CD4-positive, alpha-beta memory T cell (primary cell): Measurements from ENCODE around the gene RBKS. TPM values are rescaled to one million over a fixed set of nuclear protein-coding genes. Genes with fewer than 3 reads are reported as not detected.

Experiments used
- CTCF ChIA-PET: fragments of 350-600 bp; sonication (Branson Sonifier 250); formaldehyde crosslinking; loops from one replicate; lab custom pipeline; 2021; ENCODE audit warnings: inconsistent platforms; ENCODE audit not compliant: partially characterized antibody; lab: Charles Lee
- POLR2A ChIA-PET: fragments of 350-600 bp; sonication (Branson Sonifier 250); formaldehyde crosslinking; loops from one replicate; lab custom pipeline; 2021; ENCODE audit not compliant: partially characterized antibody; lab: Charles Lee
- DNase-seq, 5 donors: peaks; one replicate each; pipeline versions ENCODE4 v3.0.0 to v3.0.0-alpha.2; 2020 to 2022; ENCODE audit warnings: mixed read lengths in 1 of 5
- H3K27ac ChIP-seq: one replicate; pipeline ENCODE4 v1.7.0; 2013; ENCODE audit warnings: low read depth, low read length
- H3K27me3 ChIP-seq: 2 replicates; pipeline ENCODE4 v1.7.0; 2013; ENCODE audit warnings: mild to moderate bottlenecking, low read length, moderate library complexity; ENCODE audit not compliant: insufficient read depth
- H3K36me3 ChIP-seq: 2 replicates; pipeline ENCODE4 v1.7.0; 2013; ENCODE audit warnings: mild to moderate bottlenecking, low read length, moderate library complexity; ENCODE audit not compliant: insufficient read depth
- H3K4me1 ChIP-seq: 2 replicates; pipeline ENCODE4 v1.7.0; 2013; ENCODE audit warnings: mild to moderate bottlenecking, low read length, moderate library complexity; ENCODE audit not compliant: insufficient read depth
- H3K4me3 ChIP-seq, 2 donors: one replicate each; pipeline ENCODE4 v1.7.0; 2013; ENCODE audit warnings: low read length in 2 of 2, mild to moderate bottlenecking in 1 of 2
- H3K9me3 ChIP-seq, 2 donors: one replicate each; pipeline ENCODE4 v1.7.0; 2013; ENCODE audit warnings: low read length in 2 of 2, control low read depth in 1 of 2; ENCODE audit not compliant: control insufficient read depth in 1 of 2
- H3K27ac Mint-ChIP-seq, 7 donors: one replicate each; pipeline ENCODE4 v1.8.0; 2020 to 2021; ENCODE audit warnings: mixed read lengths in 7 of 7, mild to moderate bottlenecking in 6 of 7, inconsistent platforms in 3 of 7, moderate library complexity in 3 of 7
- H3K27me3 Mint-ChIP-seq, 2 donors: one replicate each; pipeline ENCODE4 v1.8.0; 2020 to 2021; ENCODE audit warnings: mixed read lengths in 2 of 2
- H3K36me3 Mint-ChIP-seq, 2 donors: one replicate each; pipeline ENCODE4 v1.8.0; 2020 to 2021; ENCODE audit warnings: mixed read lengths in 2 of 2, inconsistent platforms in 1 of 2, mild to moderate bottlenecking in 1 of 2
- H3K4me1 Mint-ChIP-seq, 4 donors: one replicate each; pipeline ENCODE4 v1.8.0; 2020 to 2021; ENCODE audit warnings: mixed read lengths in 4 of 4, mild to moderate bottlenecking in 1 of 4
- H3K4me3 Mint-ChIP-seq, 8 donors: one replicate each; pipeline ENCODE4 v1.8.0; 2020 to 2021; ENCODE audit warnings: mixed read lengths in 8 of 8, mild to moderate bottlenecking in 7 of 8, moderate library complexity in 6 of 8, inconsistent platforms in 3 of 8
- H3K9me3 Mint-ChIP-seq, 8 donors: one replicate each; pipeline ENCODE4 v1.8.0; 2020 to 2021; ENCODE audit warnings: mixed read lengths in 8 of 8, mild to moderate bottlenecking in 5 of 8, inconsistent platforms in 3 of 8, moderate library complexity in 1 of 8
- intact Hi-C: fragments of 100-400 bp; cut with micrococcal nuclease; formaldehyde crosslinking; loops from one replicate; pipeline ENCODE4 v1.15.1; 2023
- polyA plus RNA-seq, 2 donors: library from polyadenylated mRNA; unstranded; fragments of 300-500 nt; fragmentation: Illumina TruSeq; gene quantifications; one replicate each; pipeline ENCODE4 v1.2.3, GENCODE V29; 2021
- total RNA-seq, 2 experiments: library from RNA; stranded (reverse); gene quantifications; one replicate each; pipeline ENCODE4 v1.2.3, GENCODE V29; 2021

RBKS gene
- total and polyA plus RNA-seq, 4 experiments from 2014 or later = 1.2 to 5.9 (median 2.1) TPM

DNA sequence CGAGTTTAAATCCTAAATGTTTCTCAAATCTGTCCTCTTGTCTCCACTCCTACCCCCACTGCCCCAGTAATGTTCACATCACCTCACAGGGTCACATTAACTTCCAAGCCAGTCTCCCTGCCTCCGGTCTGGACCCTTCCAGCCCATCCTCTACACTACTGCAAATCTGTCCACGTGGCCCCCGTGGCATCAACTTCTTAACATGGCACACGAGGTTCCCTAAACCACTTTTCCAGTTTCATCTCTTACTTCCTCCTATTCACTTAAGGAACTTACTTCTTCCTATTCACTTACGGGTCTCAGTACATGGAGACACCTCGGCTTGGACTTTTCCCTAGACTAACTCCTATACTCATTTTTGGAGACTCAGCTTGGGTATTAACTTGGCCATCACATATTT lies 91.7 kb downstream of the RBKS start:
- no peaks in the 10 kb centered on the region for H3K36me3 ChIP-seq
- H3K4me1 ChIP-seq = no peaks in the 10 kb centered on the region
- DNase-seq = no peak
- Mint-ChIP-seq H3K9me3 (no peaks in the 10 kb centered on the region), H3K27me3 (no peaks in the 10 kb centered on the region), H3K4me3 (no peak overlapping the region), H3K36me3 (peaks cover 0 to 3% of the 10 kb centered on the region in 2 donors), H3K4me1 (no peaks in the 10 kb centered on the region), H3K27ac (peak overlapping the region in 1 of 7 donors; percentile 43)
- POLR2A ChIA-PET = no interaction called here
- H3K4me3 ChIP-seq = no peak overlapping the region
- no peaks in the 10 kb centered on the region for H3K27me3 ChIP-seq
- H3K9me3 ChIP-seq = no peaks in the 10 kb centered on the region
- intact Hi-C loops = no loop called here
- no peak overlapping the region for H3K27ac ChIP-seq
- CTCF ChIA-PET = no interaction called here

DNA sequence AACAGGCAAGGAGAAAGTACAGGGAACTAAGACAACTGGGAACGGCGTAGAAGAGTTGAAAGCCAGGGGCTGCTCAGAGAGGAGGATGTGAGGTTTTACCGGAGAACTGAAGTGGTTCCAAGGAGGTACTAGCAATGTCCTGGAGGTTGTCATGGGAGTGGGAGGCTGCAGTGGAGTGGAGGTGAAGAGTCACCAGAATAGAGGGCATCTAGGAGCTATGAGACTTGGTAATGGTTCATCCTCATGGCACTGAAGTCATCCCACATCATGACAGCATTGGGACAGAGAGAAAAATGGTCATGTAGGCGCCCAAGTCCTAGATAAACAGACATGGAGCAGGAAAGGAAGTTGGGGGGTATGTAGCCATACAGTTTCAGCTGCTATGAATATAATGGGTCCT lies 92.3 kb downstream of the RBKS start:
- no peak for DNase-seq
- H3K4me1 ChIP-seq = no peaks in the 10 kb centered on the region
- H3K27me3 Mint-ChIP-seq = no peaks in the 10 kb centered on the region
- ChIA-PET CTCF (no interaction called here), POLR2A (no interaction called here)
- no peaks in the 10 kb centered on the region for H3K4me1 Mint-ChIP-seq
- no peaks in the 10 kb centered on the region for H3K36me3 ChIP-seq
- no peaks in the 10 kb centered on the region for H3K9me3 Mint-ChIP-seq
- no peak overlapping the region for H3K27ac ChIP-seq
- H3K4me3 ChIP-seq = no peak overlapping the region
- H3K4me3 Mint-ChIP-seq = no peak overlapping the region
- H3K27me3 ChIP-seq = no peaks in the 10 kb centered on the region
- intact Hi-C loops = no loop called here
- peaks cover 0 to 3% of the 10 kb centered on the region in 2 donors for H3K36me3 Mint-ChIP-seq
- no peaks in the 10 kb centered on the region for H3K9me3 ChIP-seq
- H3K27ac Mint-ChIP-seq = peak overlapping the region in 1 of 7 donors; percentile 43

DNA sequence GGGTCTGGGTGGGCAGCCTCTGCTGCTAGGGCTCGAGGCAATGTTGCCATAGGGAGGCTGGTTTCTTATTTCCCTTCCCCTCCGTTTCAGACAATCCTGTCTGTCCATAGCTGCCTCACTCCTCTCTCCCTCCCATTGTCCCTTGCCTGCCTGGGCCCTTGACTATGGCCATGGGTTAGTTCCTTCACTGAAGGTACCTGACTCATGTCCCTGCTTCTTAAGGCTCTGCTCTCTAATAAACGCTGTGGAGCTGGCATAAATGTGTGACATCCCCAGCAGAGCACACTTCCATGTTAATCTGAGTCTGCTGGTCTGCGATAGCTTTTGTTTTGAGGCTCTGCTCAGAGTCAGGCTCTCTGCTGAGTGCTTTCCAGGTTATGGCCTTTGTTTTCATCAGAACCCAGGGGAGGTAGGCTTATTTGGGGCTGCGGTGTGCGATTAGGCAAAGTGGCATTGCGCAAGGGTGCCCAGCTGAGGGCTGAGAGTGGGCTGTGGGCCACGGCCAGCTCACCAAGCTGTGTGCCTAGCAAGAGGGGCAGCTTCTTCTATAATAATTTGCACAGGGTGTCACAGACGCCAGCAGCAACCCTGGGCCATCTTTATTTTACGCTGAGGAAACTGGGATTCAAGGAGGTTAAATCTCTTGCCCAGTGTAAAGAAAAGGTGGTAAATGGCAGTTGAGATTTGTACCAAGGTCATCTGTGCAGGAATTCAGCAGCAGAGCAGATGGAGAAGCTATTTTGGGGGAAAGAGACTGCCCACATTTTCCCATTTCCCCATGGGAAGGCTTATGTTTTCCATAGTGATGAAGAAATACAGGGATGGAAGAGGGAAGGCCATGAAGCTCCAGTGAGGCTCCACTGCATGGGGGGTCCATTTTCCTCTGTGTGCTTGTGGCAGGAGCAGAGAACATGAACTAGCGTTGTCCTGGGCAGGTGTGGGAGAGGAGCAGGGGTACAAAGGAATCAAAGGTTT lies 93.1 kb downstream of the RBKS start:
- no peaks in the 10 kb centered on the region for H3K27me3 ChIP-seq
- no peak for DNase-seq
- no peaks in the 10 kb centered on the region for H3K4me1 Mint-ChIP-seq
- H3K36me3 ChIP-seq = no peaks in the 10 kb centered on the region
- peaks cover 0 to 3% of the 10 kb centered on the region in 2 donors for H3K36me3 Mint-ChIP-seq
- no peaks in the 10 kb centered on the region for H3K27me3 Mint-ChIP-seq
- no peak overlapping the region for H3K27ac ChIP-seq
- POLR2A ChIA-PET = no interaction called here
- H3K9me3 ChIP-seq = no peaks in the 10 kb centered on the region
- CTCF ChIA-PET = no interaction called here
- H3K27ac Mint-ChIP-seq = no peak overlapping the region
- no peak overlapping the region for H3K4me3 ChIP-seq
- H3K4me3 Mint-ChIP-seq = no peak overlapping the region
- no peaks in the 10 kb centered on the region for H3K9me3 Mint-ChIP-seq
- intact Hi-C loops = no loop called here
- H3K4me1 ChIP-seq = no peaks in the 10 kb centered on the region

DNA sequence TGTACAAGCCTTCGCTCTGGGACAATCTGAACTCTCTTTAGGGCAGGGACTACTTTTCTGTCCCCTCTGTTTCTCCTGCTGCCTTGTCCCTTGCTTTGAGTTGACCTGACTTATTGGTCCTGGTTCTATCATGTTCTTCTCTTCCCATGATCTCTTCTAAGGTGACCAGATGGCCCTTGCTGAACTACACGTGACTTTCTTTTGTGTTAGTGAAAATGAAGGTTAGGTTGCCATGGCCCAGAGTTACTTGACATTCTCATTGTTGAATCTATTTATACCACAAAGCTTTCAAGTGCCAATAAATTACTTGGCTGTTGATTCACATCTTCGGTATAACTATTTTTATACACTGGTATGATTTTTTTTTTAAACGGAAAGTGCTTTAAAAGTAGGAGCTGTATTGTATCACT lies 94.3 kb downstream of the RBKS start:
- POLR2A ChIA-PET = no interaction called here

DNA sequence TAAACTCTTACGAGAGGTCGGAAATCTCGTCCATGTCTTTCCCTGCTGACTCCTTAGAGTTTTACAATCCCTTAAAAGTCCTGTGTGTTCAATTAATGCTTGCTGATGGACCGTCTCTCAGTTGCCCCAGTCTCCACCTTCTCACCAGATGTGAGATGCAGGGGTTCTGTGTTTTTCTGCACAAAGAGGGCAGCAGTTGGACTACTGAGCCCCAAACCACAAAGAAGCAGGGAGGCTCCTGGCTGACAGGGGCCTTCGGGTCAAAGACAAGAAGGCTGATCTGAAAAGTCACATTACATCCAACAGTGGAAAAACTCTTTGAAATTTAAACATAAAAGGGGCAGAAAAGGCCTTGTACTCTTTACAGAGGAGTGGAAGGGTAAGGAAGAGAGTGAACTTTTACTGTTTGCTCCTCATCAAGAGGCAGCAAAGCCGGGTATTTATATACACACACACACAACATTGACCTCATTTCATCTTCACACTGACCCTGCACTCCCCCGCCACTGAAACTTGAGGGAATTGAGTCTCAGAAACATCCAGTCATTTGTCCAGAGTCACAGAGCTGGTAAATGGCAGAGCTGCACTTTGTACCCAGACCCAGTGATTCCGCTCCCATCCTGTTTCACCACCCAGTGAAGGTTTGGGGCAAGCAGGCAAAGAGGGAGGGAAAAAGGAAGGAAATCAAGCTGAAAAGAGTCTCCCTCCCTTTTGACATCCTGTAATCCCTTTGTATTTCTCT lies 94.9 kb downstream of the RBKS start:
- H3K27me3 Mint-ChIP-seq = no peaks in the 10 kb centered on the region
- no peak overlapping the region for H3K4me3 Mint-ChIP-seq
- Histone ChIP-seq H3K36me3 (no peaks in the 10 kb centered on the region), H3K4me3 (no peak overlapping the region), H3K27me3 (no peaks in the 10 kb centered on the region), H3K9me3 (no peaks in the 10 kb centered on the region), H3K4me1 (no peaks in the 10 kb centered on the region), H3K27ac (no peak overlapping the region)
- no peaks in the 10 kb centered on the region for H3K4me1 Mint-ChIP-seq
- no peak overlapping the region for H3K27ac Mint-ChIP-seq
- intact Hi-C loops = no loop called here
- no peak for DNase-seq
- ChIA-PET POLR2A (no interaction called here), CTCF (no interaction called here)
- peaks cover 0 to 6% of the 10 kb centered on the region in 2 donors for H3K36me3 Mint-ChIP-seq
- H3K9me3 Mint-ChIP-seq = no peaks in the 10 kb centered on the region

More for the DNA sequence above, 94.3 kb downstream of the RBKS start:
- no peak overlapping the region for H3K27ac ChIP-seq
- H3K9me3 ChIP-seq = no peaks in the 10 kb centered on the region
- H3K4me3 Mint-ChIP-seq = no peak overlapping the region
- H3K27me3 Mint-ChIP-seq = no peaks in the 10 kb centered on the region
- no peaks in the 10 kb centered on the region for H3K36me3 ChIP-seq
- CTCF ChIA-PET = no interaction called here
- H3K36me3 Mint-ChIP-seq = peaks cover 0 to 3% of the 10 kb centered on the region in 2 donors
- intact Hi-C loops = no loop called here
- no peak for DNase-seq
- no peaks in the 10 kb centered on the region for H3K27me3 ChIP-seq
- H3K9me3 Mint-ChIP-seq = no peaks in the 10 kb centered on the region
- no peaks in the 10 kb centered on the region for H3K4me1 Mint-ChIP-seq
- no peaks in the 10 kb centered on the region for H3K4me1 ChIP-seq
- no peak overlapping the region for H3K4me3 ChIP-seq
- no peak overlapping the region for H3K27ac Mint-ChIP-seq

DNA sequence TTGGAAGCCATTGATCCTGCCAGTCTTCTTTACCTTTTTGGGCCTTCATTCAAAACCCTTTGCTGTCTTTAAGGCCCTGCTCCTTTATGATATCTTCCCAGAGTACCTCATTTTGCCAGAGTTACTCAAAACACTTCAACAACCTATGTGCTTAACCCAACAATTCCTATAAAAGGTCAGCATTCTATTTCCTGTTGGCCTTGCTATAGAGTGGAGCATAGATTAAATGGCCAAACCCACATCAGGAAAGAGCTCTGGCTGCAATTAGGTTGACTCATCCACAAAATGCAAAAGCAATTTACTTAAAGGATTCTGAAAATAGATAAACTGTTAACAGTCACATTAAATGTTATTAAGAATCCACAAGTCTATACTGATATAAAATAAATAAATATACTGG lies 97.4 kb downstream of the RBKS start:
- no peak overlapping the region for H3K4me3 ChIP-seq
- no peaks in the 10 kb centered on the region for H3K9me3 ChIP-seq
- H3K27me3 ChIP-seq = no peaks in the 10 kb centered on the region
- Mint-ChIP-seq H3K27ac (no peak overlapping the region), H3K4me3 (no peak overlapping the region), H3K4me1 (no peaks in the 10 kb centered on the region), H3K36me3 (peaks cover 2 to 9% of the 10 kb centered on the region in 2 donors), H3K9me3 (no peaks in the 10 kb centered on the region), H3K27me3 (no peaks in the 10 kb centered on the region)
- no peaks in the 10 kb centered on the region for H3K4me1 ChIP-seq
- intact Hi-C loops = no loop called here
- H3K36me3 ChIP-seq = no peaks in the 10 kb centered on the region
- no peak overlapping the region for H3K27ac ChIP-seq
- DNase-seq = no peak
- POLR2A ChIA-PET = no interaction called here
- CTCF ChIA-PET = no interaction called here

DNA sequence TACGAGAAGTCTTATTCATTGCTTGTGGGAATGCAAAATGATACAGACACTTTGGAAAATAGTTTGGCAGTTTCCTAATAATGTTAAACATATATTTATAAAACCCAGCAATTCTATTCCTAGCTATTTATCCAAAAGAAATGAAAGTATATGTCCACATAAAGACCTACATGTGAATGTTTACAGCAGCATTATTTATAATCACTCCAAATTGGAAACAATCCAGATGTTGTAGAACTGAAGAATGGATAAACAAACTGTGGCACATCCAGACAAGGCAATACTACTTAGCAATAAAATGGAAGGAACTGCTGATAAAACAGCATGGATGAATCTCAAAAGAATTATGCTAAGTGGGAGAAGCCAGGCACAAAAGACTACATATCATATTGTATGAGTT lies 99.4 kb downstream of the RBKS start:
- Histone ChIP-seq H3K4me3 (no peak overlapping the region), H3K36me3 (no peaks in the 10 kb centered on the region), H3K27ac (no peak overlapping the region), H3K4me1 (no peaks in the 10 kb centered on the region), H3K27me3 (no peaks in the 10 kb centered on the region), H3K9me3 (no peaks in the 10 kb centered on the region)
- no peak overlapping the region for H3K27ac Mint-ChIP-seq
- ChIA-PET CTCF (no interaction called here), POLR2A (no interaction called here)
- H3K36me3 Mint-ChIP-seq = peaks cover 3 to 9% of the 10 kb centered on the region in 2 donors
- no peak for DNase-seq
- H3K4me1 Mint-ChIP-seq = no peaks in the 10 kb centered on the region
- H3K9me3 Mint-ChIP-seq = no peaks in the 10 kb centered on the region
- intact Hi-C loops = no loop called here
- no peak overlapping the region for H3K4me3 Mint-ChIP-seq
- no peaks in the 10 kb centered on the region for H3K27me3 Mint-ChIP-seq
